Type B pancreatic cell (in vitro differentiated cells): ENCODE measurements around the gene ANO9. TPM values are rescaled to one million over a fixed set of nuclear protein-coding genes. Genes with fewer than 3 reads are reported as not detected.

Experiments
- DNase-seq: peaks from one replicate; pipeline ENCODE4 v3.0.0; 2021; ENCODE audit warnings: mixed read lengths; ENCODE audit not compliant: unreplicated experiment; ENCODE audit errors: extremely low spot score
- H3K27ac Mint-ChIP-seq: 2 replicates; pipeline ENCODE4 v1.8.0; 2021; ENCODE audit warnings: mild to moderate bottlenecking, mixed read lengths
- H3K27me3 Mint-ChIP-seq: 2 replicates; pipeline ENCODE4 v1.8.0; 2021; ENCODE audit warnings: mixed read lengths
- H3K36me3 Mint-ChIP-seq: 2 replicates; pipeline ENCODE4 v1.8.0; 2021; ENCODE audit warnings: mixed read lengths
- H3K4me1 Mint-ChIP-seq: one replicate; pipeline ENCODE4 v1.8.0; 2021; ENCODE audit warnings: mixed read lengths; ENCODE audit not compliant: unreplicated experiment
- H3K4me3 Mint-ChIP-seq: 2 replicates; pipeline ENCODE4 v1.8.0; 2021; ENCODE audit warnings: mild to moderate bottlenecking, mixed read lengths
- H3K9me3 Mint-ChIP-seq: 2 replicates; pipeline ENCODE4 v1.8.0; 2021; ENCODE audit warnings: mixed read lengths
- total RNA-seq: library from RNA; stranded (reverse); gene quantifications from 2 replicates; pipeline ENCODE4 v1.2.1, GENCODE V29; 2021; ENCODE audit warnings: low replicate concordance
- TF ChIP-seq, protein P1 (sequence below): fragments of 200-600 bp; sonication (generic); conservative IDR thresholded peaks from 2 replicates; pipeline ENCODE4 v1.5.0; 2021; ENCODE audit warnings: antibody characterized with exemption, mild to moderate bottlenecking

The ANO9 gene
- total RNA-seq, 1 donor from 2014 or later = 25.3 TPM

DNA sequence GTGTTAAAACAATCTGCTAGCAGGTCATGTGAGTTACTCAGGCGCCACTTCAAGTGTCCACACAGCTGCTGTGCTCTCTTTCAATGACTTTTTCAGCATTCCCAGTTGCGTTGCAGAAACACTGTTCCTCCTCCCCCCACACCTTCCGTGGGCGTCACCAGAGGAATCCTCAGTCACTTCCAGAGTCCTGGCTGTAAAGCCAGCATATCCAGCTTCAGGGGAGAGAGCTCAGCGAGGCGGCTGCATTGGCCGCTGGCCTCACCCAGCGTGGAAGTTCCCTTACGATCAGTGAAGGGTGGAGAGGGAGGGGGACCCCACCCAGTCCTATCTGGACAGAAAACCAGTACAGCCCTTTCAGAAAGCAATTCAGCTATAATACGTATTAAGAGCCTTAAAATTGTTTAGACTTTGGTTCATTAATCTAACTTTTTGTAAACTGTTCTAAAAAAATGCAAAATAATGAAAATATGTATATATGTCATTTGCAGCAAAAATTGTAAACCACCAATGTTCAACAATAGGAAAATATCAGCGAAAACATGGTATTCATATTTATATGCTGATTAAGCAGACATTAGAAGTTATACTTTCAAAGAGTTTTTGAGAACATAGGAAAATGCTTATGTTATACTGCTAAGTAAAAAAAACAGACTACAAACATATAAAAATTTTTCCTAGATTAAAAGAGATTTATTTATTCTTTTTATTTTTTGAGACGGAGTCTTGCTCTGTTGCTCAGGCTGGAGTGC, 2.8 kb upstream of the ANO9 start:
- Mint-ChIP-seq H3K4me3 (peak overlapping the region; percentile 74), H3K27ac (peak overlapping the region; percentile 83), H3K9me3 (no peaks in the 10 kb centered on the region), H3K36me3 (no peaks in the 10 kb centered on the region), H3K27me3 (no peaks in the 10 kb centered on the region), H3K4me1 (peaks cover 10% of the 10 kb centered on the region)
- TF ChIP-seq, protein P1, sequence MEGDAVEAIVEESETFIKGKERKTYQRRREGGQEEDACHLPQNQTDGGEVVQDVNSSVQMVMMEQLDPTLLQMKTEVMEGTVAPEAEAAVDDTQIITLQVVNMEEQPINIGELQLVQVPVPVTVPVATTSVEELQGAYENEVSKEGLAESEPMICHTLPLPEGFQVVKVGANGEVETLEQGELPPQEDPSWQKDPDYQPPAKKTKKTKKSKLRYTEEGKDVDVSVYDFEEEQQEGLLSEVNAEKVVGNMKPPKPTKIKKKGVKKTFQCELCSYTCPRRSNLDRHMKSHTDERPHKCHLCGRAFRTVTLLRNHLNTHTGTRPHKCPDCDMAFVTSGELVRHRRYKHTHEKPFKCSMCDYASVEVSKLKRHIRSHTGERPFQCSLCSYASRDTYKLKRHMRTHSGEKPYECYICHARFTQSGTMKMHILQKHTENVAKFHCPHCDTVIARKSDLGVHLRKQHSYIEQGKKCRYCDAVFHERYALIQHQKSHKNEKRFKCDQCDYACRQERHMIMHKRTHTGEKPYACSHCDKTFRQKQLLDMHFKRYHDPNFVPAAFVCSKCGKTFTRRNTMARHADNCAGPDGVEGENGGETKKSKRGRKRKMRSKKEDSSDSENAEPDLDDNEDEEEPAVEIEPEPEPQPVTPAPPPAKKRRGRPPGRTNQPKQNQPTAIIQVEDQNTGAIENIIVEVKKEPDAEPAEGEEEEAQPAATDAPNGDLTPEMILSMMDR = no peak
- no peak for DNase-seq

DNA sequence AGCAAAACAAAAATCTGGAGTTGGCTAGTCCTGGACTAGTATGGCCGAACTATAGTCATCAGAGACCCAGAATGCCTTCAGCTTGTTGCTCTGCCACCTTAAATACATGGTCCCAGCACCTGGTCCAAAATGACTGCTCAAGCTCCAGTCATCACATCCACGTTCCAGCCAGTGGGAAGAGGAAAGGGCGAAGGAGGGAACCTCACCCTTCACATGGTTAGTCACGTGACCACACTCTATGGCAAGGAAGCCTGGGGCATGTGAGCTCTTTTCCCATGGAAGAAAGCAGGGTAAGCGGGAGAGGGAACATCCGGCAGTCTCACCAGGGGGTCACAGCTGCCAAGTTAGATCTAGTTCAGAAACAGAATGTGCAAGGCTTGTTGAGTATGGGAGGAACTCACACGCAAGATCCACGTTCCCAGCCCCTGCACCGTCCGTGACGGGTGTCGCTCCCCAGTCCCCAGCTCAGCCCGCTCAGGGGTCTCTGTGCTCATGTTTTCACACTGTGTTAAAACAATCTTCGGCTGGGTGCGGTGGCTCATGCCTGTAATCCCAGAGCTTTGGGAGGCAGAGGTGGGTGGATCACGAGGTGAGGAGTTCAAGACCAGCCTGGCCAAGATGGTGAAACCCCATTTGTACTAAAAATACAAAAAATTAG, 1.9 kb upstream of the ANO9 start:
- Mint-ChIP-seq H3K9me3 (no peaks in the 10 kb centered on the region), H3K27me3 (no peaks in the 10 kb centered on the region), H3K27ac (peak overlapping the region; percentile 56), H3K36me3 (no peaks in the 10 kb centered on the region), H3K4me1 (peaks cover 10% of the 10 kb centered on the region), H3K4me3 (peak overlapping the region; percentile 20)
- TF ChIP-seq, protein P1 = no peak
- DNase-seq = no peak

DNA sequence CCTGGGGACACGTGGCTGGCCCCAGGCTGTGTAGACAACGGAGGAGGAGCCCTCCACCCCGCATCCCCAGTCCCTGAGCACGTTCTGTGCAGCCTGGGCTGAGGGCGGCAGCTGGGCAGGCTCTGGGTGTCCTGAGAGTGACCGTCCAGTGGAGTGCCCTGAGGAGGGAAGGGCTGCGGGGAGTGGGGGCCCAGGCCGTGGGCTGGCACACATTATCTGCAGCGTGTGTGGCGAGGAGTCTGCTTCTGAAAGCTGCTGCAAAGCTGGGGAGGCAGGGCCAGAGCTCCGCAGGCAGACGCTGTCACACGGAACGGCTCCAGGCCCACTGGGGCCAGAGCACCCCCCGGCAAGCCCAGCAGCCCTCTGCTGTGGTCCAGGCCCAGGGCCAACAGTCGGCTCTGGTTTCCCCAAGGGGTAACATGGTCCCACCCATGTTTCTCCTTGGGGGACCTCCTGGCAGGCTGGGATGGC, 835 bp upstream of the ANO9 start:
- H3K36me3 Mint-ChIP-seq = no peaks in the 10 kb centered on the region
- H3K9me3 Mint-ChIP-seq = no peaks in the 10 kb centered on the region
- no peak for DNase-seq
- TF ChIP-seq, protein P1 = no peak
- H3K27ac Mint-ChIP-seq = no peak overlapping the region
- no peak overlapping the region for H3K4me3 Mint-ChIP-seq
- H3K27me3 Mint-ChIP-seq = no peaks in the 10 kb centered on the region
- H3K4me1 Mint-ChIP-seq = peaks cover 10% of the 10 kb centered on the region

DNA sequence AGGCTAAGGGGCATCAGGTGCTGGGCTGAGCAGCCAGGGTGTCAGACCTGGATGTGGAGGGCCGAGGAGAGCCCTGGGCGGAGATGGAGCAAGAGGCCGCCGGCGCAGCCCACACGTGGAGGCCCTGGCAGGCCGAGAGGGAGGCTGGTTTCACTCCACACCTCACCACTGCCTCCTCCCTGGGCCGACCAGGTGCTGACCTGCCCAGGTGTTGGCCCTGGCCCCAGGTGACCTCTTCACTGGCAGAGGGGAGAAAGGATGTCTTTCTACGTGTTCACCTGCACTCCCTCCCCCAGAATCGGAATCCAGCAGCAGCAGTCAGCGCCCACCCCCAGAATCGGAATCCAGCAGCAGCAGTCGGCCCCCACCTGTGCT, 781 bp downstream of the ANO9 start:
- no peaks in the 10 kb centered on the region for H3K27me3 Mint-ChIP-seq
- no peaks in the 10 kb centered on the region for H3K9me3 Mint-ChIP-seq
- peak overlapping the region; percentile 77 for H3K4me3 Mint-ChIP-seq
- peaks cover 10% of the 10 kb centered on the region for H3K4me1 Mint-ChIP-seq
- H3K27ac Mint-ChIP-seq = no peak overlapping the region
- no peak for DNase-seq
- TF ChIP-seq, protein P1 = no peak
- no peaks in the 10 kb centered on the region for H3K36me3 Mint-ChIP-seq

DNA sequence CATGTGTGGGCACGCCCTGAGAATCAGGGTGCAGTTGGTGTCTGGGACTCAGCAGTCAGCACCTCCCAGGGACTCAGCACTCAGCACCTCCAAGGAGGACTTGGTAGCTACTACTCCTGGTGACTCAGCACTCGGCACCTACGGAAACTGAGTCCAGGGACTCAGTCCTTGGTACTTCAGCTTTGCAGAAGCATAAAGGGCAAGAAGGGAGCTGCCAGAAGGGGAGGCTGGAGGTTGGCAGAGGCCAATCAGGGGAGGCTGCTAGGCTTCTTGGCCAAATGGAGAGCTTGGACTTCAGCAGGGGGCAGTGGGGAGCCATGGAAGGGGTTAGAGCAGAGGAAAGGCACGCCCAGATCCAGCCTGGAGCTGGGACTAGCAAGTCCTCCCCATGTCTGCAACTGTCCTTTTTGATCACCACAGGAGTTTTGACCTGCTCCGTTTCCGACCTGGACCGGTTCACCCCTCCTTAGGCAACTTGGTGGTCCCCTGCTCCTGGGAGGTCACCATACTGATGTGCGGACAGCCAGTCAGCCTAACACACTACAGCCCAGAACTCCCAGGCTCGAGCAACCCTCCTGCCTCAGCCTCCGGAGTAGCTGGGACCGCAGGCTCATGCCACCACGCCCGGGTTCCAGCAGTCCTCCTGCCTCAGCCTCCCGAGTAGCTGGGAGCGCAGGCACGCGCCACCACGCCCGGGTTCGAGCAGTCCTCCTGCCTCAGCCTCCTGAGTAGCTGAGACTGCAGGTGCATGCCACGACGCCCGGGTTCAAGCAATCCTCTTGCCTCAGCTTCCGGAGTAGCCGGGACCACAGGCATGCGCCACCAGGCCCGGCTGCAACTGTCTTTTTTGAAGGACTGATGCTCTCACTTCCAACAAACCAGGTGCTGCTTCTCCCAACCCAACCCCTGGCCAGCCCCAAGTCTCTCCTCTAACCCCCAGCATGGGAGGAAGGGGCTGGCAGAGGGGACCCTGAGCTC, 1.5 kb downstream of the ANO9 start:
- no peaks in the 10 kb centered on the region for H3K27me3 Mint-ChIP-seq
- no peaks in the 10 kb centered on the region for H3K36me3 Mint-ChIP-seq
- no peaks in the 10 kb centered on the region for H3K9me3 Mint-ChIP-seq
- H3K4me3 Mint-ChIP-seq = peak overlapping the region; percentile 77
- no peak for DNase-seq
- no peak overlapping the region for H3K27ac Mint-ChIP-seq
- peaks cover 10% of the 10 kb centered on the region for H3K4me1 Mint-ChIP-seq
- TF ChIP-seq, protein P1 = no peak
